ENCODE data around the gene TIGAR. TPM values are rescaled to one million over a fixed set of nuclear protein-coding genes. Genes with fewer than 3 reads are reported as not detected.

TIGAR gene
- polyA plus RNA-seq, 1 donor from 2014 or later = 10.0 TPM

GRCh38 chr12:4276524-4277204 lies 44.3 kb upstream of the TIGAR start:
- peak overlapping the region; percentile 43 for H3K4me2 ChIP-seq (ENCODE audit: low read length)
- no peaks in the 10 kb centered on the region for H3K36me3 ChIP-seq (ENCODE audit: insufficient read depth, low read length)
- H3K9me3 ChIP-seq (ENCODE audit: low read length) = no peaks in the 10 kb centered on the region
- peaks cover 63% of the 10 kb centered on the region for H3K79me2 ChIP-seq (replicated peaks; ENCODE audit: insufficient read depth, low read length)
- H3K9ac ChIP-seq (ENCODE audit: low read length) = peak overlapping the region; percentile 7
- peaks cover 6% of the 10 kb centered on the region for H3F3A ChIP-seq (ENCODE audit: insufficient read depth, low read length, poor library complexity, severe bottlenecking)
- peaks cover 42% of the 10 kb centered on the region for H3K27me3 ChIP-seq (ENCODE audit: insufficient read depth, low read depth, low read length)
- no peak for TF ChIP-seq POLR2AphosphoS5 (IDR thresholded peaks at IDR 0.05)
- TF ChIP-seq MXI1 (conservative IDR thresholded peaks at IDR 0.05; ENCODE audit: poor library complexity, severe bottlenecking) = peak; percentile 27
- peak; percentile 93 for TF ChIP-seq SMC3 (conservative IDR thresholded peaks at IDR 0.05; ENCODE audit: poor library complexity)
- peak; percentile 96 for TF ChIP-seq RAD21 (conservative IDR thresholded peaks at IDR 0.05)
- TF ChIP-seq CTCF (IDR thresholded peaks at IDR 0.05; ENCODE audit: poor library complexity, severe bottlenecking) = peak; percentile 96
- no peak for TF ChIP-seq EP300 (conservative IDR thresholded peaks at IDR 0.05; ENCODE audit: poor library complexity, severe bottlenecking)
- H3K9me2 ChIP-seq (ENCODE audit: insufficient read depth, low read length) = no peaks in the 10 kb centered on the region
- H4K20me1 ChIP-seq (ENCODE audit: insufficient read depth) = no peaks in the 10 kb centered on the region
- H2AFZ ChIP-seq (ENCODE audit: low read depth, low read length) = no peak overlapping the region
- peak overlapping the region; percentile 90 for H3K4me3 ChIP-seq (ENCODE audit: low read length)
- no peak overlapping the region for H3K27ac ChIP-seq (ENCODE audit: low read length)

GRCh38 chr12:4277205-4277543 lies 43.8 kb upstream of the TIGAR start:
- Histone ChIP-seq H4K20me1 (ENCODE audit: insufficient read depth) (no peaks in the 10 kb centered on the region), H3K4me3 (ENCODE audit: low read length) (peak overlapping the region; percentile 25), H3K4me2 (ENCODE audit: low read length) (no peak overlapping the region), H3F3A (ENCODE audit: insufficient read depth, low read length, poor library complexity, severe bottlenecking) (peaks cover 6% of the 10 kb centered on the region), H3K9ac (ENCODE audit: low read length) (peak overlapping the region; percentile 7), H3K27ac (ENCODE audit: low read length) (no peak overlapping the region), H3K36me3 (ENCODE audit: insufficient read depth, low read length) (no peaks in the 10 kb centered on the region), H2AFZ (ENCODE audit: low read depth, low read length) (no peak overlapping the region), H3K79me2 (replicated peaks; ENCODE audit: insufficient read depth, low read length) (peaks cover 63% of the 10 kb centered on the region), H3K9me2 (ENCODE audit: insufficient read depth, low read length) (no peaks in the 10 kb centered on the region), H3K27me3 (ENCODE audit: insufficient read depth, low read depth, low read length) (peaks cover 37% of the 10 kb centered on the region), H3K9me3 (ENCODE audit: low read length) (no peaks in the 10 kb centered on the region)
- TF ChIP-seq POLR2AphosphoS5 (IDR thresholded peaks at IDR 0.05) (no peak), SMC3 (conservative IDR thresholded peaks at IDR 0.05; ENCODE audit: poor library complexity) (peak; percentile 11), TAF1 (IDR thresholded peaks at IDR 0.05; ENCODE audit: low read depth) (no peak)

GRCh38 chr12:4277857-4278256 lies 43.2 kb upstream of the TIGAR start:
- H3K27ac ChIP-seq (ENCODE audit: low read length) = no peak overlapping the region
- no peak overlapping the region for H3K4me2 ChIP-seq (ENCODE audit: low read length)
- no peak overlapping the region for H3K4me3 ChIP-seq (ENCODE audit: low read length)
- TF ChIP-seq POLR2AphosphoS5 (IDR thresholded peaks at IDR 0.05) (no peak), EZH2 (IDR thresholded peaks at IDR 0.05; ENCODE audit: borderline replicate concordance, insufficient read depth, low read length, poor library complexity, severe bottlenecking) (no peak), CTCF (IDR thresholded peaks at IDR 0.05; ENCODE audit: poor library complexity, severe bottlenecking) (no peak), MXI1 (conservative IDR thresholded peaks at IDR 0.05; ENCODE audit: poor library complexity, severe bottlenecking) (no peak), REST (IDR thresholded peaks at IDR 0.05; ENCODE audit: borderline replicate concordance) (no peak), RAD21 (conservative IDR thresholded peaks at IDR 0.05) (no peak), SMC3 (conservative IDR thresholded peaks at IDR 0.05; ENCODE audit: poor library complexity) (no peak), TAF1 (IDR thresholded peaks at IDR 0.05; ENCODE audit: low read depth) (no peak), EP300 (conservative IDR thresholded peaks at IDR 0.05; ENCODE audit: poor library complexity, severe bottlenecking) (no peak)
- H2AFZ ChIP-seq (ENCODE audit: low read depth, low read length) = no peak overlapping the region
- H3K27me3 ChIP-seq (ENCODE audit: insufficient read depth, low read depth, low read length) = peaks cover 30% of the 10 kb centered on the region
- no peaks in the 10 kb centered on the region for H3K9me2 ChIP-seq (ENCODE audit: insufficient read depth, low read length)
- H4K20me1 ChIP-seq (ENCODE audit: insufficient read depth) = no peaks in the 10 kb centered on the region
- peaks cover 63% of the 10 kb centered on the region for H3K79me2 ChIP-seq (replicated peaks; ENCODE audit: insufficient read depth, low read length)
- no peaks in the 10 kb centered on the region for H3K36me3 ChIP-seq (ENCODE audit: insufficient read depth, low read length)
- no peak overlapping the region for H3K9ac ChIP-seq (ENCODE audit: low read length)
- no peaks in the 10 kb centered on the region for H3K9me3 ChIP-seq (ENCODE audit: low read length)
- H3F3A ChIP-seq (ENCODE audit: insufficient read depth, low read length, poor library complexity, severe bottlenecking) = peaks cover 6% of the 10 kb centered on the region
